G401 (cell line): ENCODE measurements around the gene MCRIP1. TPM values are rescaled to one million over a fixed set of nuclear protein-coding genes. Genes with fewer than 3 reads are reported as not detected.

Experiments used
- DNase-seq: peaks from one replicate; pipeline ENCODE4 v3.0.0-alpha.2; 2015; ENCODE audit warnings: low spot score
- in situ Hi-C: cut with HindIII; loops from 2 replicates; pipeline ENCODE4 v1.10.0; 2016; ENCODE audit warnings: low sequenced_read_pairs, mixed read lengths
- total RNA-seq: library from RNA; depleted of rRNA; stranded (reverse); fragments of >200 nt; shearing (Covaris generic); gene quantifications from 2 replicates; pipeline ENCODE4 v1.2.3, GENCODE V29; 2014

MCRIP1 gene
- total RNA-seq, 1 experiment from 2014 or later = 133 TPM

DNA sequence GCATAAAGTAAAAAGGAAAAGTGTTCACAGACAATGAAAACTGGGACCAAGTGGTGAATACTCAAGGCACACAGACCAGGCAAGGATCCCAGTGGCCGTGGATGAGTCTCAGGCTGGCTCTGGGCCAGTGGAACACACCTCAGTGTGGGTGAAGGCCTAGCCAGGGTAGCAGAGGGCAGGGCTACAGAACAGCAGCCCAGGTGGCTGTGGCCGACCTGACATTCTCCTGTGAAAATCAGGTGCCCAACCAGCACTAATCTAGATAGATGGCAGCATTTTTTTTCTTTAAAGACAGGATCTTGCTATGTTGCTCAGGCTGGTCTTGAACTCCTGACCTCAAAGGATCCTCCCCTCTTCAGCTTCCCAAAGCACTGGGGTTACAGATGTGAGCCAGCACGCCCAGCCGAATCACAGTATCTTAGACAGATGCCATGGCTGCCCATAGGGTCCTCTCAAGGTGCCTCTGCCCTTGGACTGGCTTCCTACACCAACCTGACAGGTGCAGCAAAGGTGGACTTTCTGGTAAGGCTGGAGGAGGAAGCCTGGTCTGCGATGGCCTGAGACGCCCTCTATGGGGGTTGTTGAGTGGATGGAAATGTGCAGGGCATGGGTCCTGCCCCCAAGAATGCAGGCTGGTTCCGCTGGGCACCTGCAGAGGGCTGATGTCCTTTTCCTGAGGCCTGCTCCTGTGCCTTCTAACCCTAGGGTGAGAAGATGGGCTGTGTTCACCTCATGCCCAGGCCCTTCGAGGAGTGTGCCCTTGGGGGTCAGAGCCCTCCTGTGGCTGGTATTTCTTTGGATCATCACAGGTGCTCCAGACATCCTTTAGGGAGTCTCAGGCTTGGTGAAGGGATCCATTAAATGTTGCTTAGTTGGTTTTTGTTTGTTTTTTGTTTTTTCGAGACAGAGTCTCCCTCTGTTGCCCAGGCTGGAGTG, 31.0 kb upstream of the MCRIP1 start:
- in situ Hi-C loops = no loop called here
- no peak for DNase-seq

DNA sequence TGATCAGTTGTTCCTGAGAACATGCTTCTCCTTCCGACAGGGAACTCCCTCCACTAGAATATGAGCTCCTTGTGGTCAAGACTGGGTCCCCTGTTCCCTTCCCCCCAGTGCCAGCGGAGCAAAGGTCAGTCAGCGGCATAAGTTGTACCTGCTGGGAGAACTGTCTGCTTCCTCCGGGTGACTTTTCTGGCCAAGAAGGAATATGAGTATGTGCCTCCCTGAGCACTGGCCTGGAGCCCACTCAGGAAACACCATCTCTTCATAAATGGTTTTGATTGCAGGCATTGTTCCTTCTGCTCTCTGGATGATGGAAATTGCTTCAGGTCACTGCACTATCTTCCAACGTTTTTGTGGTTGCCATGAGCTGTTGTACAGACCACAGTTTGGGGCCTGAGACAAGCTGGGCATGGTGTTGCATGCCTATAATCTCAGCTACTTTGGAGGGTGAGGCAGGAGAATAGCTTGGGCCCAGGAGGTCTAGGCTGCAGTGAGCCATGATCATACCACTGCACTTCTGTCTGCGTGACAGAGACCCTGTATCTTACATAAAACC, 30.1 kb upstream of the MCRIP1 start:
- DNase-seq = no peak
- in situ Hi-C loops = no loop called here

DNA sequence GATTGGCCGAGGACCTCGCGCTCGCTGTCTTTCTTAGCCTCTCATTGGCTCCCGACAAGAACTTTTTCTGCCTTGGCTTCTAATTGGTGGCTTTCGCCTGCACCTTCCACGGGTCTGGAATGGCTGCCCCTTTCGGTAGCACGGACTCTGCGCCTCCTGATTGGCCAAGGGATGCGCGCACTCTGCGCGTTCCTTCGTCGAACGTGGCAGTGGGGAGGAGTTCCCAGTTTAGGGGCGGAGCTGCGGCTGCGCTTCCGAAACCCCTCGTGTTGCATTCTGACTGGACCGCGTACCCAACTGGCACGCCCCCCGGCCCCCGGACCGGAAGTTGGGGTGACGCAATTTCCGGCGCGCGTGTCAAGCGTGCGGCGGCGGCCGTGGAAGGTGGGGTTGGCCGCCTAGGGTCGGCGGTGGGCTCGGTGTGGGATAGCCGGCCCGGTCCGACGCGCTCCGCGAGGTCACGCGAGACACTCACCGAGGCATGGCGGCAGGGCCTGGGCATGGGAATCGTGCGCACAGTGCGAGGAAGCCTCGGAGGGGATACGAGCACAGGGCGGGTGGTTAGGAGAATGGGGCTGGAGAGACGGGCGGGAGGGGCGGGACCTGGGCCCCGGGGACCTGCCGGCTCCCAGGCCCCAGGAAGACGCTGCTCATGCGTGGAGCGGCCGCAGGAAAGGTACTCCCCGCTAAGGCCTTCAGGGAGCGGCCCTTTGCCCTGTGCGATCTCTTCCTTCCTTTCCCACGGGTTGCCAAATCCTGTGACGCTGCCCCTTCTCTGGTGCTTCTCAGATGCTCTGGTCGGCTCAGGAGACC, 27.9 kb upstream of the MCRIP1 start:
- in situ Hi-C loops = no loop called here

DNA sequence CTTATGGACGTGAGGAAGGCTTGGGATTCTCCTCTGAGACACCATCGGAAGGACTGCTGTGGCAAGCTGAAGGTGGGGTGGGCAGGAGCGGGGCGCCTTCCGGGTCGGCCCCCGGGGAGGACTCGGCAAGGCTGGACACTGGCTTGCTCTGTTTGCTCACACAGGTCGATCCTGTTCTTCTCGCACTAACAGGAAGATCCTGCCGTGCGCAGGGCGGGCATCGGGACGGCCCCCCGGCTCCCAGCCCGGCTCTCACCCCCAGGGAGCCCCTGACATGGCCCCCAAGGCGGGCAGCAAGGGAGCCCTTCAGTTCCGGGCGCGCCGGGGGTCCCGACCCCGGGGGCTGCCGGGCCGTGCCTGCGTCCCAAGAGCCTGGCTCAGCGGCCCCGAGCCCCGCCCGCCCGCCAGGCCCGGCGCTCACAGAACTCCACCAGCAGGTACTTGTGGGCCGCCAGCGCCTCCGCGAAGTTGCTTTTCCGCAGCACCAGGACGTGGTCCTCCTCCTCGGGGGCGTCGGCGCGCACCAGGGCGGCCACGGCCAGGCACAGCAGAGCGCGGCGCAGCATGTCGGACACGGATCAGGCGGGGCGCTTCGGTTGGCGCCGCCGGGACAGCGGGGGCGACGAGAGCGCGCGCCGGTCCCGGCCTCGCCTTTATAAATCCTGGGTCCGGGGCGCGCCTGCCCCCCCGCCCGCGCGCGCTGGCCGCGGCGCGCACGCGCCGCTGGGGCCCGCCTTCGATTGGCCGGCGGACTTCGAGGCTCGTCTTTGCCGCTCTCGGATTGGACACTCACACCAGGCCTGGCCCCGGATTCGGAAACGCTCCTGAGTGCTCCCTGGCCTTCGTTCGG, 27.0 kb upstream of the MCRIP1 start, which contains the start of gene P4HB:
Gene P4HB (minus strand): TSS at position 630 of the 850 bp plus-strand sequence. CDS start 64 bp downstream, at position 566.
- no peak for DNase-seq
- in situ Hi-C loops = no loop called here

More for the DNA sequence above, 27.9 kb upstream of the MCRIP1 start:
- DNase-seq = peak; percentile 100

DNA sequence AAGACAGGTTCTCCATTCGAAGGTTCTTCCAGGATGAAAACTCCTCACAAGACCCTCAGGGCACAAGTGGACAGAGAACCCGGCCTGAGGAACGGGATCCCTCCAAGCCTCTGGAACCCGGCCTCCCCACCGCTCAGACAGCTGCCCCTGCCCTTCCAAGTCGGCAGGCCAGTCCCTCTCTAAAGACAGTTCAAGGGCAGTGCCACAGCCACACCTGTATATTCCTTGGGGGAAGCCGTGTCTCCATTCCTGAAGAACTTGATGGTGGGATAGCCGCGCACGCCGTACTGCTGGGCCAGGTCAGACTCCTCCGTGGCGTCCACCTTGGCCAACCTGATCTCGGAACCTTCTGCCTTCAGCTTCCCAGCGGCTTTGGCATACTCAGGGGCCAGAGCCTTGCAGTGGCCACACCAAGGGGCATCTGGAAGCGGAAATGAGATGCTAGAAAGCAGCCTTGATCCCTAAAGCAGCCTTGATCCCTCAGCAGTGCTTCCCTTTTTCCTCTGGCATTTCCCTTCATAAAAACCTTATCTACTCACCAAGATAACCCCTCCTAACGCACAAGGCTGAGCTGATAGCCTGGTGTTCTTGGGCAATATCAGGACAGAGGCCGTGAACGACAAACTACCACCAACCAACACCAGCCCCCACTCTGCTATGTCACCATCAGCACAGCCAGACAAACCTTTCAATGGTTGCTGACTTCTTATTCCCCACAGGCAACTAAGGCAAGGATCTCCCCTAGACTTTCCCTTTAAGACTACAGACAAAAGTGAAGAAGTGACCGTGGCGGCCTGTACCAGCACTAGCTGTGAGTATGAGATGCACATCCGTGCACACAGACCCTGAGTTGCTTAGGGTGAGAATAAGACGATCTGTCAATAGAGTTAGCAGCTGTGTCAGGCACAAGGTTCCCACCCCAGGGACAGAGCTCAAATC, 26.1 kb upstream of the MCRIP1 start:
- in situ Hi-C loops = no loop called here
- no peak for DNase-seq

DNA sequence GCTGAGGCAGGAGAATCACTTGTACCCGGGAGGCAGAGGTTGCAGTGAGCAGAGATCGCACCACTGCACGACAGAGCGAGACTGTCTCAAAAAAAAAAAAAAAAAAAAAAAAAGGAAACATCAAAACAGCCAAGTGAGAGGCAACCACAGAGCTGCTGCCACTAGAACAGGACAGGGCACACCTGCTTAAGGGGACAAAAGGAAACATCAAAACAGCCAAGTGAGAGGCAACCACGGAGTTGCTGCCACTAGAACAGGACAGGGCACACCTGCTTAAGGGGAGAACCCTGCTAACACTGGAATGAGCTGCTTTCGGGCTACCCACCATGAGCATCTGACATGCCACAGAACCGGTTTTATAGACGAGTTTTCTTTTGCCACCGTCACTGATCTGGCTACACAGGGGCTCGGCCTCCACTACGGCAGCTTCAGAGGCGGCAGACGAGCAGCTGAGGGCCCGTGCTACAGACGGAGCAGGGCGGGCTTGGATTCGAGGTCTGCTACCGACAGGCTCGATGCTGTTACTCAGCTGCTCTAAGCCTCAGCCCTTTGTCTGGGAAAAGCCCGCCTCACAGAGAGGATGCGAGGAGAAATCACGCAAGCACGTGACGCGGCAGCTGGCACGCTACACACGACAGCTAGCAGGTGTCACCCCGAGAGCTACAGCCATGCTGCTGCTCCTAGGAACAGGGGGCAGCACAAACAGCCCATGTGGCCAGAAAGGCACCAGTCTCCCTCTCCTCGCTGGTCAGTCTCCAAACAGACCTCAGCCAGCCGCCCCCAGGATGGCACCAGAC, 25.3 kb upstream of the MCRIP1 start:
- no peak for DNase-seq

DNA sequence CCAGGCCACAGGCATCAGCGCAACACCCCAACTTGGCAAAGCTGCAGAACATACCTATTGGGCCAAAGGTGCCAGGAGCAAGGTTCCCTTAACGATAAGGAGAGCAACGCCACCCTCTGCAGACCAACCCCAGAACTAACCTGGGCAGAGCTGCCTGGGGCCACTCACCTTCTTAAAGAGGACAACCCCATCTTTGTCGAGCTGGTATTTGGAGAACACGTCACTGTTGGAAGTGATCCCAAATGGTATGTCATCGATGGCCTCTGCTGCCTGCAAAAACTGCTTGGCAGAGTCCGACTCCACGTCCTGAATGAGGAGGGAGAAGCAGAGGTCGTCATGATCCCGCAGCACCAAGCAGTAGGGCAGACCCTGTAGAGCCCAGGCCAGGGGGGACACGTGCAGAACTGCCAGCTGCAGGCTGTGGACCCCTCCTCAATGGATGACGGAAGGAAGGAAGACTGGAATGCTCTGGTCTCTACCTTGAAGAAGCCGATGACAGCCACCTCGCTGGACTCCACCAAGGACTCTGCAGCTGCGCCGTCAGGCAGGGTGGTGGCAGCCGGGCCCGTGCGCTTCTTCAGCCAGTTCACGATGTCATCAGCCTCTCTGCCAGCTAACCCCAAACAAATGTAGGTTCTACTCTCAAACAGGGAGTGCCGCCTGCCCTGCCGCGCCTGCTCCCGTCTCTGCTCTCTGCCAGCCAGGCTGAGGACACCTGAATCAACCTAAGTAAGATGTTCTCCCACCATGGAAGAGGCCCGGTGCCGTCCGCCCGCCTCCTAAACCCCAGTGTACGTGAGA, 22.1 kb upstream of the MCRIP1 start:
- in situ Hi-C loops = no loop called here
- DNase-seq = peak; percentile 80

More for the DNA sequence above, 25.3 kb upstream of the MCRIP1 start:
- in situ Hi-C loops = no loop called here

DNA sequence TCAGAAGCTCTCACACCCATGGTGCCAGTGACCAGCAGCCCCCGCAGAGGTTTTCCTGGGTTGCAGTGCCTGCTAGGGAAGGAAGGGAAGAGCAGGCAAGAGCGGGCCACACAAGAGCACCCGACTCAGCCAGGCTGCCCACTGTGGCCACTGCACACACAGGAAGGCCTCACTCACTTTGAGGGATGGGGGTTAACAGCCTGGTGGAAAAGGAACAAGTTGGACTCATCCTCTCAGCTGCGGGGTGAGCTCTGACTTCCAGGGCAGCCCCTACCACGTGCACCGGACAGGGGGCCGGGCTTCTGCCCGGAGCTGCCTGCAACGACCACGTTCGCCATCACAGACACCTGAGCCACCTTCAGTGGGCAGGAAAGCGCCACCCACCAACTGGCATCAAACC, 19.1 kb upstream of the MCRIP1 start:
- DNase-seq = no peak

DNA sequence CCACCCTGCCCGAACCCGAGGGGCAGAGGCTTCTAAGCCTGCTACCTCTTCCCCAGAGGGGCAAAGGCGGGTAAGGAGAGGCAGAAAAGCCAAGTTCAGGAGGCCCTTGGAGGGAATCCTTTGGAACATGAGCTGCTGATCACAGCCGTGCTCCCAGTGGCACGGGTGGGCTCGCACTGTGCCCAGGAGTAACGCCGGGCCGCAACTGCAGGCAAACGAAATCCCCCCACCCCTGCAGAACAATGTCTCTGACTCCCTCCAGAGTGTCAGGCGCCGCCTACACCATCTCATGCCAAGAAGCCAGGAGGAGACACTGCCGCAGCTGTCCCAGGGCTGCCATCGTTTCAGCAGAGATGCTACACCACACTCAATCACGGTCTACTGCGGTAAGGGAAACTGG, 18.3 kb upstream of the MCRIP1 start:
- in situ Hi-C loops = no loop called here
- DNase-seq = peak; percentile 44

More for the DNA sequence above, 19.1 kb upstream of the MCRIP1 start:
- in situ Hi-C loops = no loop called here

DNA sequence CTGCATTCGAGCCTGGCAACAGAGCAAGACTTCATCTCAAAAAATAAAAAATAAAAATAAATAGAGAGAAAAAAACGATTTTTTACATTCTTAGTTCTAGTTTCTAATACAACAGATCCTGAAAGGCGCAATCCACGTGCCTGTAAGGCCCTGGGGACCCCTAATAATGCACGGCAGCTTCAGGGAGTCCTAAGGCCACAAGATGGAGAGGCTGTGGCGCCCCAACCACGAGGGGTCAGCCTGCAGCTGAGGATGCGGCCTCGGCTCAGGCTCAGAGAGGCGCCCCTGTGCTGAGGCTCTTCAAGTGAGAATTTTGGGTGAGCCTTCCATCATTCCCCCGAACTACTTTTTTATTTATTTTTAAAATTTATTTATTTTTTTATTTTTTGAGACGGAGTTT, 16.4 kb upstream of the MCRIP1 start:
- DNase-seq = no peak
- in situ Hi-C loops = no loop called here

DNA sequence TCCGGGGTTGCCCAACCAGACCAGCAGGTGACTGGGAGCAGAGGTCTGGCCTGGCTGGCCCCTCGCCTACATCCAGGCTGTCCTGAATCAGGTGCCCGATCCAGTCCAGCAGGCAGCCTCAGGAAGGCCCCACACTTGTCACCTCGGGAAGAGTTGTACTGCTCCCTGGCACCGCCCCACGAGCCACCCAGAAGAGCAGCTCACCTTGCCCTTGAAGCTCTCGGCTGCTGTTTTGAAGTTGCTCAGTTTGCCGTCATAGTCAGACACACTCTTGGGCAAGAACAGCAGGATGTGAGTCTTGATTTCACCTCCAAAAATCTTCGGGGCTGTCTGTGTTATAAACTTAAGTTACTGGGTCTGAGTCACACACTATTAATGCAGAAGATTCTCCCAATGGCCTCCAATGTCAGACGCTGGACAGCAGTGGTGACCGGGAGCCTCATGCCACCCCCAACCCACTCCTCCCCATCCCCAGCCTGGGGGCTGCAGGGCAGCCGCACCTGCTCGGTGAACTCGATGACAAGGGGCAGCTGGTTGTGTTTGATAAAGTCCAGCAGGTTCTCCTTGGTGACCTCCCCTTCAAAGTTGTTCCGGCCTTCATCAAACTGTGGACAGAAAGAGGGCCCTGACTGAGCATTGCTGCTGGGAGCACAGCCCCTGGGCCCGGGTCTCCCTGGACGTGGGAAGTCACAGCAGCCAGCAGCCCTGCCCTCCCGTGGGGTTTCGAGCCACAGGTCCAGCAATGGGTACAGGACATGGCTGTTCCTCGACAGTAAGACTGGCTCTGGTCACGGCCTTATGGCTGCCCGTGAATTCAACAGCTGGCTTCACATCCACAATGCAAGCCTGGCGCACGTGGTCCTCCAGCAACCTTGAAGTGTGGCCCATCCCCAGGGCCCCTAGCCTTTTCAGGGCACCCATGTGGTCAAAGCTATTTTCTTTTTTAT, 13.9 kb upstream of the MCRIP1 start:
- in situ Hi-C loops = no loop called here
- no peak for DNase-seq

DNA sequence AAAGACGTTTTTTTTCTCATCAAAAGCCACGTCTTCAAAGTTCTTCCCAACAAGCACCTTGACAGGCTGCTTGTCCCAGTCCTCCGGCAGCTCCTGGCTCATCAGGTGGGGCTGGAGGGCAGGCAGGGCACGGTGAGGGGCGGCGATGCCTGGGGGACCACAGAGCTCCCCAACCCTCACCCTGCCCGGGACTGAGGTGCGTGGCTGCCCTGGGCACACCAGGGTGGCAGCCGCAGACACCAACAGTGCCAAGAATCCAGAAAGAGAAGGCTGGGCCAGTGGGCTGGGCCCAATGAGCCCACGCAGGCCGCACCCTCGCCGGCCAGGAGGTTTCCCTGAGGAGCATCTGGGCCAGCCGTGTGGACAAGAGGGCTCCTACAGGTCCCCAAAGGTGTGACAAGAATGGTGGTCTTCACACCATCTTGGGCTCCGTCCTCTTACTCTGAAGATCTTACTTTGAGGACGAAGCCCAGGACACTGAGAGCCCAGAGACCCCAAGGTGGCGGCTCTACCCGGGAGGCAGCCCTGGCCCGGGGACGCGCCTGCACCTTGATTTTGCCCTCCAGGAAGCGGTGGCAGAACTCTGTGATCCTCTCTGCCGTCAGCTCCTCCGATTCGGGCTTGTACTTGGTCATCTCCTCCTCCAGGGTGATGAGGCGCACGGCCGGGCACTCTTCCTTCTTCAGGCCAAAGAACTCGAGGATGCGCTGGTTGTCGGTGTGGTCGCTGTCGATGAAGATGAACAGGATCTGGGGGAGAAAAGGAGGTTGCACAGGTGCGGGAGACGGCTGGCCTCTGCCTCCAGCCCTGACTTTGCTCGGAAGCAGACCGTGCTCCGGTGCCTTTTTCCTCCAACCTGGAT, 13.0 kb upstream of the MCRIP1 start:
- DNase-seq = no peak
- in situ Hi-C loops = no loop called here

DNA sequence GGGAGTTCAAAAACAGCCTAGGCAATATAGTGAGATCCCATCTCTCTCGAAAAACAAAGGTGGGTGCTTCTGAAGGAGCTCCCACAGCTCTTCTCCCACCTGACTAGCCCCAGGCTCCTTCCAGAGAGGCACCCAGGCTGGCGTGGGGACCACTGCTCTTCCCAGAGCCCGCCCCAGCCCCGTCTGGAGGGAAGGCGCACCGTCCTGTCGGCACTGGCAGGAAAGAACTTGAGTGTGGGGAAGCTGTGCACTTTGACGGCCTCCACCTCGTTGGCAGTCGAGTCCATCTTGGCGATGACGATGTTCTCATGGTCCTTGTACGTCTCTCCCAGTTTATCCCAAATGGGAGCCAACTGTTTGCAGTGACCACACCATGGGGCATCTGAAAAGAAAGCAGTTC, 12.3 kb upstream of the MCRIP1 start:
- DNase-seq = no peak
- in situ Hi-C loops = no loop called here

DNA sequence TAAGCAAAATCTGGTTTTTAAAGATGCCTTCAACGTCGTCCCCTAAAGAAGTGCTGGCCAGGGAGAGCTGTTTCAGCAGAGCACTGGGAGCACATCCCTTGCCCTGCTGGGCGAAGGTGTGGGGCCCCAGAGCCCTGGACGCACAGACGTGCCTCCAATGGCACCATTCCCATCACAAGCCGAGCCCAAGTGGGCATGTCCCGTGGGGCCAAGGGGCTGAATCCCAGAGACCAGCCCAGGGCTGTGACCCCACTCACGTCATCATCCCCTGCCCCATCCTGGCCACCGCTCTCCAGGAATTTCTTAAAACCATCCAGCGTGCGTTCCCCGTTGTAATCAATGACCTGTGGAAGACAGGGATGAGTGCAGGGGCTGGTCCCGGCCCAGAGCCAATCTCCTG, 11.8 kb upstream of the MCRIP1 start:
- no peak for DNase-seq
- in situ Hi-C loops = no loop called here
